HepG2 (cell line): Measurements from ENCODE around the gene METTL23. TPM values are rescaled to one million over a fixed set of nuclear protein-coding genes. Genes with fewer than 3 reads are reported as not detected.

ENCODE experiments used
- ATAC-seq: fragments of 200-7000 bp; cut with Tn5 transposase; 3 replicates; pipeline ENCODE4 v1.9.1; 2020; ENCODE audit warnings: mild to moderate bottlenecking, moderate library complexity
- BruUV-seq: library from RNA; stranded (reverse); fragments of 400-500 nt; replicated peaks from 2 replicates; lab custom pipeline; 2021; lab: Mats Ljungman, UMichigan
- CTCF ChIA-PET: fragments of 300-600 bp; formaldehyde crosslinking; extraction: SDS; loops from one replicate; lab custom pipeline; 2021; ENCODE audit warnings: low total read pairs, inconsistent platforms, low intra/inter-chr PET ratio; lab: Yijun Ruan, JAX
- POLR2A ChIA-PET: fragments of 350-600 bp; sonication (Branson Sonifier 250); formaldehyde crosslinking; loops from one replicate; lab custom pipeline; 2020; ENCODE audit warnings: antibody characterized with exemption, inconsistent platforms; lab: Yijun Ruan, JAX
- DNase-seq: peaks from one replicate; pipeline ENCODE4 v3.0.0-alpha.2; 2015; ENCODE audit warnings: low spot score
- FAIRE-seq: peaks from 3 replicates; lab custom pipeline; 2011; peaks lifted over from hg19 to GRCh38; lab: Jason Lieb, UNC
- H2AFZ ChIP-seq: one replicate; pipeline ENCODE4 v1.6.1; 2011; ENCODE audit warnings: low read length, inconsistent platforms
- H3K27ac ChIP-seq: fragments of 300-600 bp; 3 replicates; pipeline ENCODE4 v1.8.0; 2011; ENCODE audit warnings: mixed run types, mild to moderate bottlenecking, mixed read lengths, low read length, inconsistent platforms; ENCODE audit not compliant: insufficient read depth; ENCODE audit errors: extremely low read length
- H3K27me3 ChIP-seq, 2 experiments: fragments of 200-600 bp in 1 of 2; 2 replicates in 1 of 2; 3 replicates in 1 of 2; pipeline versions ENCODE4 v1.6.0 to v1.8.0; 2011; ENCODE audit warnings: low read length in 2 of 2, mild to moderate bottlenecking in 2 of 2, moderate library complexity in 2 of 2, inconsistent platforms in 1 of 2; ENCODE audit not compliant: insufficient read depth in 2 of 2, control insufficient read depth in 1 of 2
- H3K36me3 ChIP-seq, 2 experiments: fragments of 200-600 bp in 1 of 2; replicated peaks in 1 of 2; 2 replicates in 1 of 2; 3 replicates in 1 of 2; pipeline versions ENCODE4 v1.5.1 to v1.8.0; 2011; ENCODE audit warnings: low read length in 2 of 2, inconsistent platforms in 1 of 2; ENCODE audit not compliant: insufficient read depth in 2 of 2, control insufficient read depth in 1 of 2
- H3K4me1 ChIP-seq: 2 replicates; pipeline ENCODE4 v1.5.1; 2012; ENCODE audit warnings: low read length, inconsistent platforms; ENCODE audit not compliant: insufficient read depth
- H3K4me2 ChIP-seq: 2 replicates; pipeline ENCODE4 v1.6.0; 2011; ENCODE audit warnings: low read depth, low read length, inconsistent platforms
- H3K4me3 ChIP-seq, 3 experiments: fragments of 200-600 bp in 1 of 3; sonication (generic), shearing (Covaris generic) in 1 of 3; replicated peaks in 1 of 3; 2 replicates each; pipeline ENCODE4 v1.5.1; 2011 to 2016; ENCODE audit warnings: low read length in 3 of 3, inconsistent platforms in 2 of 3, low read depth in 2 of 3, mild to moderate bottlenecking in 2 of 3, control low read depth in 1 of 3, mixed read lengths in 1 of 3; ENCODE audit not compliant: insufficient read depth in 1 of 3
- H3K79me2 ChIP-seq: one replicate; pipeline ENCODE4 v1.6.1; 2011; ENCODE audit warnings: low read length, inconsistent platforms; ENCODE audit not compliant: insufficient read depth
- H3K9ac ChIP-seq: 2 replicates; pipeline ENCODE4 v1.6.0; 2011; ENCODE audit warnings: mild to moderate bottlenecking, low read depth, low read length, inconsistent platforms; ENCODE audit not compliant: insufficient read depth
- H3K9me3 ChIP-seq: 2 replicates; pipeline ENCODE4 v1.5.1; 2012; ENCODE audit warnings: mild to moderate bottlenecking, low read length
- H4K20me1 ChIP-seq: 2 replicates; pipeline ENCODE4 v1.6.0; 2011; ENCODE audit warnings: inconsistent platforms, mild to moderate bottlenecking, low read length, moderate library complexity; ENCODE audit not compliant: insufficient read depth
- NR2F2 ChIP-seq: IDR thresholded peaks from 2 replicates; pipeline ENCODE4 v1.6.1; 2012; ENCODE audit warnings: low read depth, inconsistent platforms, borderline replicate concordance
- TGIF2 ChIP-seq: IDR thresholded peaks from 2 replicates; pipeline ENCODE4 v1.6.1; 2016; ENCODE audit warnings: control low read depth, missing compliant biosample characterization
- ZNF563 ChIP-seq: sonication (generic); formaldehyde crosslinking; IDR thresholded peaks from 2 replicates; pipeline ENCODE4 v1.8.0; 2022; ENCODE audit warnings: mild to moderate bottlenecking, moderate library complexity, missing genetic modification reagents
- whole genome bisulfite sequencing: methylation state at CpG from one replicate; pipeline ENCODE4 v1.1.6; 2017; ENCODE audit warnings: low lambda C conversion rate; 5-methylcytosine and 5-hydroxymethylcytosine counted together
- in situ Hi-C: cut with HindIII; loops from 2 replicates; pipeline ENCODE4 v1.10.0; 2017; ENCODE audit warnings: low pct_unique_long_range_greater_than_20kb; ENCODE audit not compliant: extremely low pct_ligation_motif_present
- intact Hi-C: fragments of 100-400 bp; cut with micrococcal nuclease; formaldehyde crosslinking; loops from one replicate; pipeline ENCODE4 v1.10.0; 2022; ENCODE audit not compliant: unreplicated experiment
- polyA plus RNA-seq, 8 experiments: library from polyadenylated mRNA; depleted of rRNA in 3 of 8; stranded (reverse) in 7 of 8; unstranded in 1 of 8; fragments of >200 nt; fragmentation: Illumina TruSeq in 4 of 8; extraction: Trizol in 4 of 8; gene quantifications; 2 replicates each; pipeline versions ENCODE4 v1.2.1 to v1.2.3, GENCODE V29; 2011 to 2016; ENCODE audit warnings: low read depth in 4 of 8, missing spikeins in 1 of 8, mixed read lengths in 1 of 8; ENCODE audit not compliant: insufficient read depth in 1 of 8
- total RNA-seq, 5 experiments: library from RNA; depleted of rRNA; stranded (reverse); fragments of >200 nt; fragmentation: Illumina TruSeq; extraction: Trizol; gene quantifications; 2 replicates each; pipeline ENCODE4 v1.2.3, GENCODE V29; 2016; ENCODE audit warnings: low read depth in 1 of 5
- TF ChIP-seq, protein P1 (sequence below): sonication (generic); formaldehyde crosslinking; IDR thresholded peaks from one replicate; pipeline ENCODE4 v1.5.1; 2020; ENCODE audit warnings: mild to moderate bottlenecking, missing genetic modification reagents; ENCODE audit errors: not compliant biosample characterization
- TF ChIP-seq, protein P2 (sequence below), 2 experiments: sonication (generic) in 1 of 2; formaldehyde crosslinking in 1 of 2; IDR thresholded peaks; 2 replicates each; pipeline versions ENCODE4 v1.6.1 to v1.9.0; 2014 to 2022; ENCODE audit warnings: antibody characterized with exemption in 1 of 2, borderline replicate concordance in 1 of 2, inconsistent platforms in 1 of 2, low read depth in 1 of 2, missing genetic modification reagents in 1 of 2

The METTL23 gene
- total and polyA plus RNA-seq, 2 of the 13 experiments (the other 11 are each of a cell fraction or from before 2014, with no cell fraction given): 39.9 to 104 TPM

DNA sequence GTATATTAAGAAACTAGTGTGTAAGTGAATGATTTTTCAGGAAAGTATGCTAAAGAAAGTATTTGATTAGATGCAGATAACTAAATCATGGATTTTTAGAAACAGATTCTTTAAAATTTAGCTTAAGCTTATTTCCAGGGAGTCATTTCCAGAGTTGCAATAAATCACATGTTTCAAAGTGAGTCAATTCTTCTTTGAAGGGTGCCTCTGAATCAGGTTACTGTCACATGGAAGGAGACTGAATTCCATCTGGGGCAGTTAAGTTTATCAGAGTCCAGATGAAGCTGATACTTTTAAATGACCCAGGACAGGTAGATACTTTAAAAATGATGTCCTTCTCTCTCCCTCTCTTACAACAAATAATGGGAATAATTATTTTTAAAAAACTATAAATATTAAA is 16.3 kb downstream of the METTL23 start (continued):
- TF ChIP-seq, protein P1, sequence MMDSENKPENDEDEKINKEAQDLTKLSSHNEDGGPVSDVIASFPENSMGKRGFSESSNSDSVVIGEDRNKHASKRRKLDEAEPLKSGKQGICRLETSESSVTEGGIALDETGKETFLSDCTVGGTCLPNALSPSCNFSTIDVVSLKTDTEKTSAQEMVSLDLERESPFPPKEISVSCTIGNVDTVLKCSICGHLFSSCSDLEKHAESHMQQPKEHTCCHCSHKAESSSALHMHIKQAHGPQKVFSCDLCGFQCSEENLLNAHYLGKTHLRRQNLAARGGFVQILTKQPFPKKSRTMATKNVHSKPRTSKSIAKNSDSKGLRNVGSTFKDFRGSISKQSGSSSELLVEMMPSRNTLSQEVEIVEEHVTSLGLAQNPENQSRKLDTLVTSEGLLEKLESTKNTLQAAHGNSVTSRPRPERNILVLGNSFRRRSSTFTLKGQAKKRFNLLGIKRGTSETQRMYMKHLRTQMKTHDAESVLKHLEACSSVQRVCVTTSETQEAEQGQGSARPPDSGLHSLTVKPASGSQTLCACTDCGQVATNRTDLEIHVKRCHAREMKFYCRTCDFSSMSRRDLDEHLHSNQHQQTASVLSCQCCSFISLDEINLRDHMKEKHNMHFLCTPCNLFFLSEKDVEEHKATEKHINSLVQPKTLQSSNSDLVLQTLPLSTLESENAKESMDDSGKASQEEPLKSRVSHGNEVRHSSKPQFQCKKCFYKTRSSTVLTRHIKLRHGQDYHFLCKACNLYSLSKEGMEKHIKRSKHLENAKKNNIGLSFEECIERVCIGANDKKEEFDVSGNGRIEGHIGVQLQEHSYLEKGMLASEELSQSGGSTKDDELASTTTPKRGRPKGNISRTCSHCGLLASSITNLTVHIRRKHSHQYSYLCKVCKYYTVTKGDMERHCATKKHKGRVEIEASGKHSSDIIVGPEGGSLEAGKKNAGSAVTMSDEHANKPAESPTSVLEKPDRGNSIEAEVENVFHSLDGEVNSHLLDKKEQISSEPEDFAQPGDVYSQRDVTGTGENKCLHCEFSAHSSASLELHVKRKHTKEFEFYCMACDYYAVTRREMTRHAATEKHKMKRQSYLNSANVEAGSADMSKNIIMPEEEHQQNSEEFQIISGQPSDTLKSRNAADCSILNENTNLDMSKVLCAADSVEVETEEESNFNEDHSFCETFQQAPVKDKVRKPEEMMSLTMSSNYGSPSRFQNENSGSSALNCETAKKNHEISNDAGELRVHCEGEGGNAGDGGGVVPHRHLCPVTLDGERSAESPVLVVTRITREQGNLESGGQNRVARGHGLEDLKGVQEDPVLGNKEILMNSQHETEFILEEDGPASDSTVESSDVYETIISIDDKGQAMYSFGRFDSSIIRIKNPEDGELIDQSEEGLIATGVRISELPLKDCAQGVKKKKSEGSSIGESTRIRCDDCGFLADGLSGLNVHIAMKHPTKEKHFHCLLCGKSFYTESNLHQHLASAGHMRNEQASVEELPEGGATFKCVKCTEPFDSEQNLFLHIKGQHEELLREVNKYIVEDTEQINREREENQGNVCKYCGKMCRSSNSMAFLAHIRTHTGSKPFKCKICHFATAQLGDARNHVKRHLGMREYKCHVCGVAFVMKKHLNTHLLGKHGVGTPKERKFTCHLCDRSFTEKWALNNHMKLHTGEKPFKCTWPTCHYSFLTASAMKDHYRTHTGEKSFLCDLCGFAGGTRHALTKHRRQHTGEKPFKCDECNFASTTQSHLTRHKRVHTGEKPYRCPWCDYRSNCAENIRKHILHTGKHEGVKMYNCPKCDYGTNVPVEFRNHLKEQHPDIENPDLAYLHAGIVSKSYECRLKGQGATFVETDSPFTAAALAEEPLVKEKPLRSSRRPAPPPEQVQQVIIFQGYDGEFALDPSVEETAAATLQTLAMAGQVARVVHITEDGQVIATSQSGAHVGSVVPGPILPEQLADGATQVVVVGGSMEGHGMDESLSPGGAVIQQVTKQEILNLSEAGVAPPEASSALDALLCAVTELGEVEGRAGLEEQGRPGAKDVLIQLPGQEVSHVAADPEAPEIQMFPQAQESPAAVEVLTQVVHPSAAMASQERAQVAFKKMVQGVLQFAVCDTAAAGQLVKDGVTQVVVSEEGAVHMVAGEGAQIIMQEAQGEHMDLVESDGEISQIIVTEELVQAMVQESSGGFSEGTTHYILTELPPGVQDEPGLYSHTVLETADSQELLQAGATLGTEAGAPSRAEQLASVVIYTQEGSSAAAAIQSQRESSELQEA: no peak
- TF ChIP-seq ZNF563 (CRISPR knock-in tag): no peak
- no peak for TF ChIP-seq NR2F2

DNA sequence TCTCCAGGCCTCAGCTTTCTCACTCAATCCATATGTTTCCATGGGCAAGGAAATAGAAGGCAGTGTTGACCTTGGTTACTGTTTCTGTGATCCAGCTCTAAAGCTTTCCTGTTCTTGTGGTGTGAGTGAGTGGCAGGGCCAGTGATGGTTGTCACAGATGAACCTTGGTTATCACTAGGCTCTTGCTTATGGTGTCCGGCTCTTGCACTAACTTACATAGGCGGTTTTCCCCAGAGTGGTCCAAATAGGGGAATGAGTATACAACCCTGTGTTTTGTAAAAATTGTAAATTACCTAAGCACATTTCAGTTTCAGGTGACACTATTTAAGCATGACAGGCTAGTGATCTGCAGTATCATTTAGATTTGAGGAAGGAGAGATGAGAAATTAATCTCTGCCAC is 18.1 kb downstream of the METTL23 start:
- Histone ChIP-seq H3K4me2 (no peak overlapping the region), H3K27me3 (no peaks in the 10 kb centered on the region), H3K4me3 (no peak overlapping the region), H3K27ac (no peak overlapping the region), H3K9ac (no peak overlapping the region), H3K4me1 (peaks cover 6% of the 10 kb centered on the region; the same call in 1 of the 2 replicates), H3K9me3 (no peaks in the 10 kb centered on the region), H2AFZ (no peak overlapping the region), H3K79me2 (no peaks in the 10 kb centered on the region), H3K36me3 (peaks cover 13 to 35% of the 10 kb centered on the region in 2 experiments), H4K20me1 (no peaks in the 10 kb centered on the region)
- in situ Hi-C loops: no loop called here
- 97% methylated on average over 2 of the region's 2 CpGs for WGBS
- FAIRE-seq (no peak), DNase-seq (no peak), ATAC-seq (no peak)
- BruUV-seq: no TSS peak
- ChIA-PET CTCF (no interaction called here), POLR2A (no interaction called here)
- intact Hi-C loops: no loop called here
- TF ChIP-seq TGIF2 (CRISPR knock-in tag): no peak
- TF ChIP-seq, protein P2, sequence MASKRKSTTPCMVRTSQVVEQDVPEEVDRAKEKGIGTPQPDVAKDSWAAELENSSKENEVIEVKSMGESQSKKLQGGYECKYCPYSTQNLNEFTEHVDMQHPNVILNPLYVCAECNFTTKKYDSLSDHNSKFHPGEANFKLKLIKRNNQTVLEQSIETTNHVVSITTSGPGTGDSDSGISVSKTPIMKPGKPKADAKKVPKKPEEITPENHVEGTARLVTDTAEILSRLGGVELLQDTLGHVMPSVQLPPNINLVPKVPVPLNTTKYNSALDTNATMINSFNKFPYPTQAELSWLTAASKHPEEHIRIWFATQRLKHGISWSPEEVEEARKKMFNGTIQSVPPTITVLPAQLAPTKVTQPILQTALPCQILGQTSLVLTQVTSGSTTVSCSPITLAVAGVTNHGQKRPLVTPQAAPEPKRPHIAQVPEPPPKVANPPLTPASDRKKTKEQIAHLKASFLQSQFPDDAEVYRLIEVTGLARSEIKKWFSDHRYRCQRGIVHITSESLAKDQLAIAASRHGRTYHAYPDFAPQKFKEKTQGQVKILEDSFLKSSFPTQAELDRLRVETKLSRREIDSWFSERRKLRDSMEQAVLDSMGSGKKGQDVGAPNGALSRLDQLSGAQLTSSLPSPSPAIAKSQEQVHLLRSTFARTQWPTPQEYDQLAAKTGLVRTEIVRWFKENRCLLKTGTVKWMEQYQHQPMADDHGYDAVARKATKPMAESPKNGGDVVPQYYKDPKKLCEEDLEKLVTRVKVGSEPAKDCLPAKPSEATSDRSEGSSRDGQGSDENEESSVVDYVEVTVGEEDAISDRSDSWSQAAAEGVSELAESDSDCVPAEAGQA (IDR thresholded peaks at IDR 0.05; ENCODE audit: low read depth): no peak
- TF ChIP-seq, protein P2 (CRISPR knock-in tag; IDR thresholded peaks at IDR 0.05; ENCODE audit: borderline replicate concordance): no peak
